NCI-H510A (cell line): ENCODE results near the gene TPM3.
A peak's percentile ranks its signal among the peaks of the same experiment; 100 is the strongest.
"Not testable (repeated sequence)": the region's sequence is repeated elsewhere in the genome, so short reads cannot be mapped to it uniquely, and the experiment has no call there.

Experiments used
- DNase-seq: peaks from one replicate; lab custom pipeline; 2025; lab: John Stamatoyannopoulos, UW

TPM3 gene

DNA sequence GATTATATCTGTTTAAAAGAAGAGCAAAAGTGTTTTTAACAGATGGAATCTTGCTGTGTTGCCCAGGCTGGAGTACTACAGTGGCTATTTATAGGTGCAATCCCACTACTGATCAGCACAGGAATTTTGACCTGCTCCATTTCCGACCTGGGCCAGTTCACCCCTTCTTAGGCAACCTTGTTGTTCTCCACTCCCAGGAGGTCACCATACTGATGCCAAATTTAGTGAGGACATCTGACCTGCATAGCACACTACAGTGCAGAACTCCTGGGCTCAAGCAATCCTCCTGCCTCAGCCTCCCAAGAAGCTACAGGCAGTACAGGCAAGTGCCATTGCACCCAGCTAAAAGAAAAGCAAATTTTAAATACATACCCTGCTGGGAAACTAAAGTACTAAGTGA is 25.7 kb downstream of the TPM3 start:
- no peak for DNase-seq

DNA sequence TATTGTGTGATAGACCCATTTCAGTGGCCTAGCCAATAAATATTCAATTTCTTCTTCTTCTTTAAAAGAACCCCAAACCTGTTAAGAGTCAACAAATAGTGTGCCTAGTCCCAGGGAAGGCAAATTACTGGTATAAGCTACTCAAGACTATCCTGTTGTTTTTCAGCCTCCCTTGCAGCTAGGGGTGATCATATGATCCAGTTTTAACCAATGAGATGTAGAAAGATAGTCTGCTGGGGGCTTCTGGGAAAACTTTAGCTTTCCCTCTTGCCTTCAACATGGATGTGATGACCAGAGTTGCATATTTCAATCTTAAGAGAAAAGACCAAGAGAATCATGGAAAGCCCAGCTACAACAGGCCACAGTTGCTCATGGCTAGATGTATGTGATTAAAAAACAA is 32.3 kb downstream of the TPM3 start:
- no peak for DNase-seq

DNA sequence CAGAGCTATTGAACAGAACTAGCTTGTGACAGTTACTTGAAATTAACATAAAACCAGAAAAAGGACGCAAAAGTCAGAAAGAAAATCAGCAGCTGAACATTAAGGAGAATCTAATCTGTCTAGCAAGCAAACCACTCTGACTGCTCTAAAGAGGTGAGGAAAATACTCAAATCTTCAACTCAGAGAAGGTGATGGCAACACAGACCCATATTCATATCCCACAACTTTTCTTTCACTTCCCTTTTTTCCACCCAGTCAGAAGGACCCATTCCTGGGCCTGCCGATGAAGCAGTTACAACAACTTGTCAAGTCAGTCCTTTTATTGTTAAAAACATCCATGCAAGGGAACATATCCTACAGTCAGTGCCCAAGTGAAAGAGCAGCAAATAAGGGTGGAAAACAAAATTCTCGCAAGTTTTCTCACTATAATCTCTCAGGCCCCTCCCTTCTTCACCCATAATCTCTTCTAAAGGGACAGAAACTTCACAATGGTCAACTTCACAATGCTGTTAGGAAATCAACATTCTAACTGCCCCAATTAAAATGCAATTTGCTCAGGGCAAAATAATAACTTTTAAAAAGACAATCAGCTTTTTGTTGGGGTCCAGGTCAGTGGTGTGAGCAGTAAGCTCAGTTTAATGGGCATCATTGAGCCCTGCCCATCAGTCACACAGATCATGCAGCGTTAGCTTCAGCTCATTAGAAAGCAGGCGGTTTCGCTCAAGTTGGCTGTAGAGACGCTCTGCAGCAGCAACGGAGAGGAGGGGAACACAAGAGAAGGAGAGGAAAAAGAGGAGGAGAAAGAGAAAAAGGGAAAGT is 33.4 kb downstream of the TPM3 start:
- DNase-seq, result no peak

DNA sequence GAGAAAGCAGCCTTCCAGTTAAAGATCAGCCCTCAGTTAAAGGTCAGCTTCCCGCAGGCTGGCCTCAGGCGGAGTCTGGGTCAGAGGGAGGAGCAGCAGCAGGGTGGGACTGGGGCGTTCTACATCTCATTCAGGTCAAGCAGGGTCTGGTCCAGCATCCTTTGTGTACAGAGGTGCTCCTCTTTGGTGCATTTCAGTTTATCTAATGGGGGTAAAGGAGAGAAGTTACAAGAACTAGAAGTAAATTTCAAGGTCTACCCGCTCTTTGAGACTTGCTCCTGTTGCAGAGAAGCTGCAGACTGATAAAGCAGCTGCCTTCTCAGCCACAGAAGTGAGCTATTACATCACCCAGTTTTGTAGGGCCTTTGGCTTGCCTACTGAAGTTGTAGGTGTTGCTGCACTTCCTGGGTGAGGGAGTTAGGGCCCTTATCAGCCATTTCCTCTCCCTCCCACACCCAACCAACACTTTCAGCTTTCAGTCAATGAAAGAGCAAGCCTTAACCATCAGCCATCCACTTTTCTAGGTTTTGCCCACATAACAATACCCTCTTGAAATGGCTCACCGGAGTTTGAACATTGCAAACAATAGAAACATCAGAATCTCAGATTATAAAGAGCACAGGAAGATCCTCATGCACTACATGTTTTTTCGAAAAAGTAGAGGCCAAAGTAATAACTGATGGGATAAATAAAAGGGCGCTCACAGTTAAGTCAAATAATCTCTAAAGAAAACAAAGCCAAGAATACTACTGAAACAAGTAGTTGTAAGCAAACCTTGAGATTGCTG is 34.2 kb downstream of the TPM3 start:
- peak; percentile 45 for DNase-seq

DNA sequence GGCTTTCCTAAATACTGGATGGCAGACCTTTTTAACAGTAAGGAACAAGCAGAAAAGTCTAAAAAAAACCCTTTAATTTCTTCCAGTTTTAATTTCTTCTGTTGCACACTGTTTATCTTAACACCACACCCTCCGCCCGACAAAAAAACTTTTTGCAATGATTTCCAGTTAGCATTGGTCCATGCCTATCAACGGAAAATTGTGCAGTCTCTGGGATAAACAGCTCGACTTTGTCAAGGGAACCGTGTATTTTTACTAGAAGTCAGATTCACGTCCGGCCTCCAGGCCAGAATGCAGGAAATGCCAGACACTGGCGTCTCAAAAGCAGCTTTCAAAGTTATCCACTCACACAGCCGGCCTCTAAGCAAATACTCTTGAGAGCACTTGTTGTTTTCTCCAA is 36.6 kb downstream of the TPM3 start:
- DNase-seq, result peak; percentile 40

DNA sequence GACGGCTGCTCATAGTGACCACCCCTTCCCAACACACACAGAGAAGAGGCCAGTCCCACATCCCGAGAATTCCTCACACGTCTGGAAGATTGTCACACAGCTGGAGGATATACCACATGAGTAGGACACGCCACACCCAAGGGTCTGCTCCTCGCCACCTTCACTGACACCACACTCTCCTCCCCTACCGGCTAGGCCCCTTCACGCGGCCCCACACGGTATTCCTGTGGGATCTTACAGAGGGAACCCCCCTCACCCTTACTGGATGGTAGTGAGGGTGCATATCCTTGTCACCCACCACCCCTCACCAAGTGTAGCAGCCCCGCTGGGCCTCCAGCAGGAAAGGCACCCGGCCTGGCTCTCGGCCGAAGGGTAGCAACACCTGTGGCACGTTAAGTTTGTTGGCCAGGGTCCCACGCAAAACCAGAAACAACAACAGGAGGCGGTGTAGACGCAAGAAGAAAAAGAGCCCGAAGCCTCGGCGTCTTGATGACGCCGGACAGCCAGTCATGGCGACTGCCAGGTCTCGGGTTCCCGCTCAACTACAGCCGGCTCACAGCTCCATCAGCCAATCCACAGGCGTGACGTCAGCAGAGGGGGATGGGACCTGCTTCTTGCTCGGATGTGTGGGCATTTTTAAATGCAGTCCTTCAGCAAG is 37.2 kb downstream of the TPM3 start, which contains the start of gene NUP210L:
Gene NUP210L, minus strand, starts transcription at position 540 of the 658 bp plus-strand sequence.
- DNase-seq, result peak; percentile 62

DNA sequence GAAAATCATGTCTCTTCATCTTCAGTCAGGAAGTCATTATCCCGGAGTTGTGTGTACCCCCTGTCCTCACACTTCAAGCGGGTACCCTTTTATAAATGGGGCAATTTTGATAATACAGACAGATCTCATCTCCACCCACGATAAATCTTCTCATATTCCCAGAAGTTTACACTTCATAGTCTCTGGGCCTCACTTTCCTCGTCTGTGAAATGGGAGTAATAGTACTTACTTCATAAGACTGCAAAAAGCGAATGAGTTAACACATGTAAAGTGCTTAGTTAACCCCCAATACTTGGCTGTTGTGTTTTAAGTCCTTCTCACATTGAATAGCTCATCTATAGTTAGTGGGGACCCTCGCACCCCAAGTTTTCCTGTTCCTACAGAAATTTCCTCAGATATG is 37.8 kb downstream of the TPM3 start:
- DNase-seq, result no peak

DNA sequence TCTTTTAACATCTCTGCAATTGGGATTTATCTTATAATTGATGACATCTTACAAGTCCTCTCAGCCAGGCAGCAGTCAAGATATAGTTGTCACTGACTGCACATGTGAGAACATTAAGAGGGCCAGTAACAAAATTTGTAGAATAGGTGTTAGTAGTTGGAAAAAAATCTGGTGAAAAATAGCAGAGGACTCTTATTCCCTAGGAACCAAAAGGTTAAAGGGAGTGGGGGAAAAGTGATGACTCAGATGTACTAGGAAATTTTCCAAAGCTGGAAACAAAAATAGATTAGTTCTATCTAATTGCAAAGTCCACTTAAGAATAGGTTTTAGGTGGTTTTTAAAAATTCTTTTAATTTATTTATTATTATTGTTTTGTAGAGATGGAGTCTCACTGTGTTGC is 40.6 kb downstream of the TPM3 start:
- no peak for DNase-seq

DNA sequence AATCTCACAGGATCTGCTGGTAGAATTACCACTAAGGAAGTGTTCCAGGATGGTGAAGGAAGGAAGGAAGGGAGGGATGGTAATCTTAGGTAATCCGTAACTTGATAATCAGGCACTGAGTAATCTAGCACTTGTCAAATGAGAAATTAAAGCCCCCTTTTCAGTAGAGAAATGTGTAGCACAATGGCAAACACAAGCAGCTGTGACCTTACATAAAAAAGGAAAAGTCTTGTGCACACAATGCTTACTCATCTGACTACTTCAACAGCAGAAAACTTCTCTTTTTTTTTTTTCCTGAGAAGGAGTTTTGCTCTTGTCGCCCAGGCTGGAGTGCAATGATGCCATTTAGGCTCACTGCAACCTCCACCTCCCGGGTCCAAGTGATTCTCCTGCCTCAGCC is 43.1 kb downstream of the TPM3 start:
- no peak for DNase-seq

DNA sequence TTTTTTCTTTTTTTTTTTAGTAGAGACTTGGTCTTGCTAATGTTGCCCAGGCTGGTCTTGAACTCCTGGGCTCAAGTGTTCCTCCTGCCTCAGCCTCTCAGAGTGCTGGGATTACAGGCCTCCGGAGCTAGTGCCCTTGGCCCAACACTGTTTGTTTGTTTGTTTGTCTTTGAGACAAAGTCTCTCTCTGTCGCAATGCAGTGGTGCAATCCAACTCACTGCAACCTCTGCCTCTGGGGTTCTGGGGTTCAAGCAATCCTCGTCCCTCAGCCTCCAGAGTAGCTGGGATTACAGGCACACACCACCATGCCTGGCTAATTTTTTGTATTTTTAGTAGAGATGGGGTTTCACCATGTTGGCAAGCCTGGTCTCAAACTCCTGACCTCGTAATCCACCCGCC is 44.4 kb downstream of the TPM3 start:
- DNase-seq, result not testable (repeated sequence)

DNA sequence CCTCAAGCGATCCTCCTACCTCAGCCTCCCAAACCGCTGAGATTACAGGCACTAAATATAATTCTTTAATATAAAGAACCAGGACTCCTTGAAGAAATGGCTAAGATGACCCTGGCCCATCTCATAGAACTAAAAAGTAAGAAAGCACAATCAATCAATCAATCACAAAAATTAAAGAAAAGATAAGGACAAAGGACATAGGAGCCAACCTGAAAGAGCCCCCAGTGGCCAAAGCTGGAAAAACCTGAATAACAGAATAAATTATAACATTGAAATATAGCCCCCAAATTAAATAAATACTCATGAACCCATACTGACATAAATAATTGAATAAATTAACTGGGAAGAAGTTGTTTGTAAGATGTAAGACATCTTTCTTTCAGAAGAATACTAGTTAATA is 45.9 kb downstream of the TPM3 start:
- DNase-seq, result no peak

DNA sequence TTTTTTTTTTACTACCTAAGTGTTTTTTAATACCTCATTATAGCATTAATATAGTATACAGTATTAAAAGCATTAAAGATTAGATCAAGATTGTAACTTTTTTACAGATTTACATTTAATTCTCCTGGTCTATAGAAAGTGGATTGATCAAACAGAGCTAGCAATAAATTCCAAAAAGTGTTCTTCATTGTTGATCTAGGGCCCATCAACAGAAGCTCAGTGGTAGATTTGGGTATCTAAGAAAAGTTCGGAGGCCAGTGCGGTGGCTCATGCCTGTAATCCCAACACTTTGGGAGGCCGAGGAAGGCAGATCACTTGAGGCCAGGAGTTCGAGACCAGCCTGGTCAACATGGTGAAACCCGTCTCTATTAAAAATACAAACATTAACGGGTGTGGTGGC is 49.5 kb downstream of the TPM3 start:
- DNase-seq, result no peak

DNA sequence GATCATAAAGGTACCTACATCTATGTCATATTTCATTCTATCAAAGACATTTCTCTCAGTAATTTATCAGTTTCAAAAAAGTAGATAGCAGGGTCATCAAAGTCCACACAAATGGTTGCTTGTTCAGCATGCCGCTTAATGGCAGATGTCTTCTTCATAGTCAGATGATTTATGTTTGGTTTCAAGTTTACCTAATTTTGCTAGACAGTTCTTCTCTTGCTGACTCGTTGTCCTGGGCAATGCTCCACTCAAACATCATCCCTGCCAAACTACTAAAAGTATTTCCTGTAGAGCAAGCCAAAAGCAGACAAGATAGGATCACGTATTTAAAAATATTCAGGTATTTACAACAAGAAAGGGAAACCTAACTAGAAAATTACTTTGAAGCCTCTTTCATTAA is 50.7 kb downstream of the TPM3 start:
- no peak for DNase-seq

DNA sequence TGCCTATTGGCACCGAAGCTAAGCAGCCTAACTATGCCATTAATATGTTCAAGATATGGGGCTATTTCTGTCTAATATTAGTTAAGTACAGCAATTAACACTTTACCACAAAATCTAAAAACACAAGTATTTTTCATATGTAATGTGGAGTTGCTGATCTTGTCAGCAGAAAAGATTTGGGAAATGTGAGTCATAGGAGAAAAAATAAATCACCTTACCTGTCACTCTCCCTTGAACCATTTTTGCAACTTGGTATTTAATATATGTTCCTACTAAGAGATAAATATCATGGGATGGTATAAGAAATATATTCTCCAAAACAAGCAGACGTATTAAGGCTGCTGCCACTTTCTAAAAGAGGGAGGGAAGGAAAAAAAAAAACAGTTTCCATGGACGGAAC is 54.0 kb downstream of the TPM3 start:
- DNase-seq, result no peak

DNA sequence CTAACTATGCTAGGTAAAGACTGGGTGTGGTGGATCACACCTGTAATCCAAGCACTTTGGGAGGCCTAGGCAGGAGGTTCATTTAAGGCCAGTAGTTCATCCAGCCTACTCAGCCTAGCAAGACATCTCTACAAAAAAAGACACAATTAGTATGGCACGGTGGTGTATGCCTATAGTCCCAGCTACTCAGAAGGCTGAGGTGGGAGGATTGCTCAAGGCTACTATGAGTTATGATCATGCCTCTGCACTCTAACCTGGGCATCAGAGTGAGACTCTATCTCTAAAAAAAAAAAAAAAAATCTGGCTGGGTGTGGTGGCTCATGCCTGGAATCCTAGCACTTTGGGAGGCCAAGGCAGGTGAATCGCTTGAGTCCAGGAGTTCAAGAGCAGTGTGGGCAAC is 58.6 kb downstream of the TPM3 start:
- DNase-seq, result no peak

DNA sequence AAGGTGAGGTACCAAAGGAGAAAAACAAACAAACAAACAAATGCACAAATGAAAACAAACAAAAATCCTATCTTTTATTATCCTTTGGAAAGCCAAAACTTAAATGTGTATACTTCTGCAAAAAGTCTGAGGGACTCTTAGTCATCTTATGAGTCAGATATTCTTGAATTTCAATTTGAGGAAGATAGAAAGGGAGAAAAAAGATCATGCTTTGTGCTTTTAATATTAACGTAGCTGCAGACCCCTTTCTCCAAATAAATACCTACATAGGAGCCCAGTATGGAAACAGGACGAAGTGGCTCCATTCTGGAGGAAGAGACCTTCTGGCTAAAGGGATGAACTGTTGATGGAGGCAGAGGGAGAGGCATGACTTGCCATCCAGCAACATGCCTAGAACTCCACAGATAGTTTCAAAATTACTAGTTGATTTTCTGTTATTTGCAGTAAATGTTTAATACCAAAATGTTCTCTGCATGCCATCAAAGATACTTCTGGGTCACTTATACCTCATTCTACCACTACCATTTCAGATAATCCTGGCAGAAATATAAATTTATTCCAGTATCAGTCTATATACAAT is 62.4 kb downstream of the TPM3 start:
- no peak for DNase-seq

DNA sequence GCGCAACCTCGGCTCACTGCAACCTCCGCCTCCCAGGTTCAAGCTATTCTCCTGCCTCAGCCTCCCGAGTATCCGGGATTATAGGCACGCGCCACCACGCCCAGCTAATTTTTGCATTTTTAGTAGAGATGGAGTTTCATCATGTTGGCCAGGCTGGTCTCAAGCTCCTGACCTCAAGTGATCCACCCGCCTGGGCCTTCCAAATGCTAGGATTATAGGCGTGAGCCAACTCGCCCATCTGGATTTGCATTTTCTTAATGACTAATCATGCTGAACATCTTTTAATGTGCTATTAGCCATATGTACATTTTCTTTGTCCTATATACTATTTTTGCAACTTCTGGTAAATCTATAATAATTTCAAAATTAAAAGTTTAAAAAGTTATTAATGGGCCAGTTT is 68.7 kb downstream of the TPM3 start:
- DNase-seq, result not testable (repeated sequence)

DNA sequence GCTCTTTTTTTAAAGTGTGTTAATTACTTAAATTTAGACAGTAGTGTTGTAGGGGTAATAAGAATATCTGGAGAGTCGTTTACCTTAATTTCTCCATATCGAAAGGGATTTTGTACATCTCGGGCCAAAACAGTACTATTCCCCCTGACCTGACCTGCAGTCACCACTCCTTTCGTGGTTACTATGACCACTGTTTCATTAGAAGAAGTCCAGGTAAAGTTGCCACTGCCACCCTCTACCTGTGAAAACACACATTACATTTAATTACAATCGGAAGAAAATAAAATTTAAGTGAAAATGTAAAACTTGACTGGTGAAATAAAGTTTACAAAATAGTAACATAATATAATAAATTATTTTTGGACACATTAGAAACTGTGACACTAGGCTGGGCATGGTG is 74.3 kb downstream of the TPM3 start:
- no peak for DNase-seq

DNA sequence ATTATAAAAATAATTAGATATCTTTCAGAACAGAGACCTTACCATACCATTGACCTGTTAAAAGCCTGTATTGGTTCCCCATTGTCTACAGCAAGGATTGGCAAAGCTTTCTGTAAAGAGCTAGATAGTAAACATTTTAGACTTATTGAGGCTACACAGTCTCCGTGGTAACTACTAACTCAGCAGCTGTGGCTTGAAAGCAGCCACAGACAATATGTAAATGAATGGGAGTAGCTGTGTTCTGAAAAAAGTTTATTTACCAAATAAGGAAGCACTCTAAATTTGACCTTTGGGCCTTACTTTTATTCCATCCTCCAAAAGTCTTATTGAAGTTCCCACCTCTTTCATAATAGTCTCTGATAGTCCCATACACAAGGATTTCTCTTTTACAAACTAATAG is 76.7 kb downstream of the TPM3 start:
- no peak for DNase-seq
